ENCODE measurements around the gene ASCL5. TPM values are rescaled to one million over a fixed set of nuclear protein-coding genes. Genes with fewer than 3 reads are reported as not detected.

The ASCL5 gene
- total RNA-seq, 8 experiments from 2014 or later, result 0.31 to 5.2 (median 1.2) TPM

GRCh38 chr1:201122321-201122957 is 4.5 kb downstream of the ASCL5 start:
- in situ Hi-C loops (cut with MboI; ENCODE audit: low pct_unique_long_range_greater_than_20kb in 2 of 9, low sequenced_read_pairs in 9 of 9, unreplicated experiment in 9 of 9), result loop anchor here in 3 of 9 experiments (25.0 kb wide), 2 partner anchors 135 to 160 kb away; no protein-coding TSS in a partner anchor
- peaks cover 0 to 3% of the 10 kb centered on the region in 2 donors for H3K4me1 ChIP-seq (replicated peaks in 1 of 2)
- WGBS, 10 experiments, result 18 to 93% (median 87%) methylated on average over 3 to 7 of the region's 10 CpGs; no CpG with 5 or more reads in 2 of the 10 experiments
- peak in 3 of 8 experiments; percentile 86 to 87 (median 86) for ATAC-seq (replicated peaks in 6 of 8)
- no peak overlapping the region for H3K4me3 ChIP-seq
- H3K27ac ChIP-seq, result no peak overlapping the region

- 0 to 90% (median 37%) methylated on average over 1 to 14 of the region's 14 CpGs for WGBS, 10 experiments
- no peak overlapping the region for H3K27ac ChIP-seq
- peaks cover 0 to 10% of the 10 kb centered on the region in 2 donors for H3K4me1 ChIP-seq (replicated peaks in 1 of 2)
- in situ Hi-C loops (cut with MboI; ENCODE audit: low pct_unique_long_range_greater_than_20kb in 2 of 9, low sequenced_read_pairs in 9 of 9, unreplicated experiment in 9 of 9), result loop anchor here in 8 of 9 experiments (10.0 to 25.0 kb wide), 4 partner anchors 132 to 157 kb away; no protein-coding TSS in a partner anchor
- peak in 6 of 8 experiments; percentile 3 to 31 (median 22) for ATAC-seq (replicated peaks in 6 of 8)
- H3K4me3 ChIP-seq, result no peak overlapping the region
Observed at GRCh38 chr1:201119206-201120197, 7.5 kb downstream of the ASCL5 start.

- no peak overlapping the region for H3K4me3 ChIP-seq
- no peak for ATAC-seq (replicated peaks in 6 of 8)
- WGBS, 10 experiments, result 85 to 100% (median 100%) methylated on average over 2 of the region's 2 CpGs; no CpG with 5 or more reads in 4 of the 10 experiments
- in situ Hi-C loops (cut with MboI; ENCODE audit: low pct_unique_long_range_greater_than_20kb in 2 of 9, low sequenced_read_pairs in 9 of 9, unreplicated experiment in 9 of 9), result loop anchor here in 8 of 9 experiments (10.0 to 25.0 kb wide), 4 partner anchors 129 to 154 kb away; no protein-coding TSS in a partner anchor
- H3K4me1 ChIP-seq (replicated peaks in 1 of 2), result peaks cover 4 to 16% of the 10 kb centered on the region in 2 donors
- no peak overlapping the region for H3K27ac ChIP-seq
Observed at GRCh38 chr1:201116091-201116490, 10.9 kb downstream of the ASCL5 start.

- WGBS, 10 experiments, result 91 to 100% (median 98%) methylated on average over 1 to 10 of the region's 25 CpGs; no CpG with 5 or more reads in 4 of the 10 experiments
- ATAC-seq (replicated peaks in 6 of 8), result no peak
- H3K4me1 ChIP-seq (replicated peaks in 1 of 2), result peaks cover 4 to 16% of the 10 kb centered on the region in 2 donors
- no peak overlapping the region for H3K27ac ChIP-seq
- H3K4me3 ChIP-seq, result peak overlapping the region; percentile 42 to 82 (median 46)
- in situ Hi-C loops (cut with MboI; ENCODE audit: low pct_unique_long_range_greater_than_20kb in 2 of 9, low sequenced_read_pairs in 9 of 9, unreplicated experiment in 9 of 9), result loop anchor here in 8 of 9 experiments (10.0 to 25.0 kb wide), 4 partner anchors 128 to 153 kb away; no protein-coding TSS in a partner anchor
Observed at GRCh38 chr1:201115390-201115937, 11.5 kb downstream of the ASCL5 start.

GRCh38 chr1:201114245-201115131 is 12.5 kb downstream of the ASCL5 start:
- 0 to 12% (median 2%) methylated on average over 5 to 21 of the region's 88 CpGs; no CpG with 5 or more reads in 5 of the 10 experiments for WGBS, 10 experiments

GRCh38 chr1:201113451-201114244 is 13.3 kb downstream of the ASCL5 start:
- H3K4me1 ChIP-seq (replicated peaks in 1 of 2), result peaks cover 8 to 17% of the 10 kb centered on the region in 2 donors
- H3K4me3 ChIP-seq, result peak overlapping the region; percentile 42 to 82 (median 46)
- in situ Hi-C loops (cut with MboI; ENCODE audit: low pct_unique_long_range_greater_than_20kb in 2 of 9, low sequenced_read_pairs in 9 of 9, unreplicated experiment in 9 of 9), result loop anchor here in 8 of 9 experiments (10.0 to 25.0 kb wide), 4 partner anchors 126 to 151 kb away; no protein-coding TSS in a partner anchor
- H3K27ac ChIP-seq, result no peak overlapping the region
- peak in 5 of 8 experiments; percentile 6 to 20 (median 15) for ATAC-seq (replicated peaks in 6 of 8)
- WGBS, 10 experiments, result 10 to 100% (median 64%) methylated on average over 1 to 14 of the region's 17 CpGs

More at GRCh38 chr1:201114245-201115131, 12.5 kb downstream of the ASCL5 start:
- Histone ChIP-seq H3K4me1 (replicated peaks in 1 of 2) (peaks cover 4 to 16% of the 10 kb centered on the region in 2 donors), H3K27ac (peak overlapping the region in 1 of 2 donors; percentile 55), H3K4me3 (peak overlapping the region; percentile 42 to 82 (median 46))
- in situ Hi-C loops (cut with MboI; ENCODE audit: low pct_unique_long_range_greater_than_20kb in 2 of 9, low sequenced_read_pairs in 9 of 9, unreplicated experiment in 9 of 9), result loop anchor here in 8 of 9 experiments (10.0 to 25.0 kb wide), 4 partner anchors 127 to 152 kb away; no protein-coding TSS in a partner anchor
- peak; percentile 93 to 97 (median 95) for ATAC-seq (replicated peaks in 6 of 8)

GRCh38 chr1:201112926-201113325 is 14.1 kb downstream of the ASCL5 start:
- Histone ChIP-seq H3K4me3 (no peak overlapping the region), H3K27ac (no peak overlapping the region), H3K4me1 (replicated peaks in 1 of 2) (peaks cover 15 to 23% of the 10 kb centered on the region in 2 donors)
- WGBS, 10 experiments, result 83 to 100% (median 86%) methylated on average over 1 to 3 of the region's 3 CpGs; no CpG with 5 or more reads in 5 of the 10 experiments
- ATAC-seq (replicated peaks in 6 of 8), result no peak
- in situ Hi-C loops (cut with MboI; ENCODE audit: low pct_unique_long_range_greater_than_20kb in 2 of 9, low sequenced_read_pairs in 9 of 9, unreplicated experiment in 9 of 9), result loop anchor here in 8 of 9 experiments (10.0 to 25.0 kb wide), 4 partner anchors 126 to 151 kb away; no protein-coding TSS in a partner anchor

GRCh38 chr1:201112173-201112731 is 14.7 kb downstream of the ASCL5 start, which contains the start of gene CACNA1S:
CACNA1S (minus strand) TSS chr1:201112426; CDS start chr1:201112339, 87 bp downstream.
- no peak within 1 kb of the TSS for H3K27ac ChIP-seq
- in situ Hi-C loops (cut with MboI; ENCODE audit: low pct_unique_long_range_greater_than_20kb in 2 of 9, low sequenced_read_pairs in 9 of 9, unreplicated experiment in 9 of 9), result loop anchor here in 8 of 9 experiments (10.0 to 25.0 kb wide), 4 partner anchors 125 to 150 kb away; no protein-coding TSS in a partner anchor
- 50% methylated on average over 2 of the region's 9 CpGs; no CpG with 5 or more reads in 9 of the 10 experiments for WGBS, 10 experiments
- no peak within 1 kb of the TSS for H3K4me3 ChIP-seq
- H3K4me1 ChIP-seq (replicated peaks in 1 of 2), result peaks cover 22 to 29% of the 10 kb centered on the region in 2 donors
- ATAC-seq (replicated peaks in 6 of 8), result no peak

GRCh38 chr1:201111672-201112071 is 15.3 kb downstream of the ASCL5 start:
- peaks cover 23 to 34% of the 10 kb centered on the region in 2 donors for H3K4me1 ChIP-seq (replicated peaks in 1 of 2)
- in situ Hi-C loops (cut with MboI; ENCODE audit: low pct_unique_long_range_greater_than_20kb in 2 of 9, low sequenced_read_pairs in 9 of 9, unreplicated experiment in 9 of 9), result loop anchor here in 8 of 9 experiments (10.0 to 25.0 kb wide), 4 partner anchors 124 to 149 kb away; no protein-coding TSS in a partner anchor
- no peak overlapping the region for H3K27ac ChIP-seq
- 100% methylated on average over 1 of the region's 3 CpGs; no CpG with 5 or more reads in 7 of the 10 experiments for WGBS, 10 experiments
- no peak for ATAC-seq (replicated peaks in 6 of 8)
- no peak overlapping the region for H3K4me3 ChIP-seq

GRCh38 chr1:201111156-201111555 is 15.8 kb downstream of the ASCL5 start:
- H3K4me3 ChIP-seq, result no peak overlapping the region
- no peak overlapping the region for H3K27ac ChIP-seq
- 33 to 100% (median 77%) methylated on average over 1 to 5 of the region's 7 CpGs; no CpG with 5 or more reads in 4 of the 10 experiments for WGBS, 10 experiments
- ATAC-seq (replicated peaks in 6 of 8), result no peak
- H3K4me1 ChIP-seq (replicated peaks in 1 of 2), result peaks cover 23 to 34% of the 10 kb centered on the region in 2 donors
- in situ Hi-C loops (cut with MboI; ENCODE audit: low pct_unique_long_range_greater_than_20kb in 2 of 9, low sequenced_read_pairs in 9 of 9, unreplicated experiment in 9 of 9), result loop anchor here in 8 of 9 experiments (10.0 to 25.0 kb wide), 4 partner anchors 124 to 149 kb away; no protein-coding TSS in a partner anchor
